Stimulated activated CD4-positive, alpha-beta T cell treated with anti-CD3 and anti-CD28 coated beads, Interleukin-12 subunit alpha, Interleukin-12 subunit beta, amount 100 ng/mL, for 48 hours (primary cell): ENCODE data around the gene OTOR.
A peak's percentile ranks its signal among the peaks of the same experiment; 100 is the strongest.

Source experiments
- DNase-seq, 3 donors: peaks; one replicate each; pipeline ENCODE4 v3.0.0-alpha.2; 2020; ENCODE audit warnings: low read depth in 2 of 3, low spot score in 1 of 3

OTOR gene

DNA sequence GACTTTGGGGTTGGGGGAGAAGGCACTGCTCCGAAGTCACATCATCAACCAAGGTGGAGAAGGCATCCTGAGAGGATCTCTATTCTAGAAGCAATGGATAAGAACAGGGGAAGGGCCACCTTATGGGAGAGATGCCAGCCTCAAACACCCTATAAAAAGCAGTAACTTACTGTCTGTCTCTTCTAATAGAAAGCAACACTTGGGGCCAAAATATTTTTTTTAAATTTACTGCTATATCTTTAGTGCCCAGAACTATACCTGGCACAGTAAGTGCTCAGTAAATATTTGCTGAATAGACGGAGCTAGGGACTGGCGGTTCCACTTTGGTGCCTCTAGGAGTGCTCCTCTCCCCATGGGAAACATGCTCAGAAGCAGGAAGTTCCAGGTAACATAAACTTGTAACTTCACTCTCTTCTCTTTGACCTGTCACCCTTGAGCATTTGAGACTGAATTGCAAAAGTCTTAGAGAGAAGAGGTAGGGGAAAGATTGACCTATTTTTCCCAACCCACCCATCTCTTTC lies 807 bp upstream of the OTOR start:
- DNase-seq = no peak

DNA sequence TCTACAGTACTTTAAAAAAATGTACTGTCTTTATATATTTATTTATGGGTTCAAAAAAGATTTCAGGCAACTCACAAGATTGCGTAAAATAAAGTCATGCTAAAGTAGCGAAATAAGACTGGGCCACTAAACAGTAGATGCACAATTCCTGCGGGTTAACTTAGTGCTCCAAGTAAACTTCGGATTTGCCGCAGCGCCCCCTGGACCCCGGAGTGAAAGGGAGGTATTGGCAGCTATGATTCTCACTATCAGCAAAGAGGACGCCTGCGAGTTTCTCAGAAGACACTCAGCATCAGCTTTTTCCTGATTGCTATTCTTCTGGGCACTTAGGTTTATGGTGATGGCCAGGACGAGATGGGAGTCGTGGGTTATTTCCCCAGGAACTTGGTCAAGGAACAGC lies 1.4 kb downstream of the OTOR start:
- DNase-seq = no peak

DNA sequence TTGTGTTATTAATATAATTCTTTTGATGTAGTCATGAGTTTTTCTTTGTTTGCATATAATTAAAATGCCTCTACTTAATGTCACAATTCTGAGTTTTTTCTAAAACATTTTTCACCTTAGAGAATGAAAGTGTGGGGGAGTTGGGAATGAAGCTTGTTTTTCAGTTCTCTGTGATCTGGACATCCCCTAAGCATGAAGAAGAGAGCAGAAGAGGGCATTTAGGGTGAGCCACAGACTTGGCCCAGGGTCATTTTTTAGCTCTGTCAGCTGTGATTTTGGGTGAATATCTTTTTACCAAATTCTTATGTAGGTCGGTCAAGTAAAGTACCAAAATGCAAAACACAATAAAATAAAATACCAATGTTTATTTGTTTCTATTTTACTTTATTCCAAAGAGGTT lies 3.9 kb downstream of the OTOR start:
- DNase-seq = no peak

DNA sequence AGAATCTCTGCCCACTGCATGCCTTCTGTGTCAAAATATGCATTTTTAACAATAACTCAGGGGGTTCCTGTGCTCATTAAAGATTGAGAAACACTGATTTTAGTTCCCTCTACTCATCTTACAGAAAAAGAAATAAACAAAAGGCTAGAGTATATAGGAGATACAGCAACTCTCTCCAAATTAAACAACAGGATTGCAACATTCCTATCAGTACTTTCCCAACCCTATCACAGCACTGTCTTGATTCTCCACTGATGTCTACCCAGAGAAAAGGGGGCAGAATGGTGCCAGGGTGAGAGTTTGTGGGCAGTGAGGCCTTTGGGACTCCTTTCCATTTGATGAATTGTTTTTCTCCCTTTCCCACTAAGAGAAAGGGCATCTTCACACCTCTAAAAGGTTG lies 4.7 kb downstream of the OTOR start:
- DNase-seq = no peak

DNA sequence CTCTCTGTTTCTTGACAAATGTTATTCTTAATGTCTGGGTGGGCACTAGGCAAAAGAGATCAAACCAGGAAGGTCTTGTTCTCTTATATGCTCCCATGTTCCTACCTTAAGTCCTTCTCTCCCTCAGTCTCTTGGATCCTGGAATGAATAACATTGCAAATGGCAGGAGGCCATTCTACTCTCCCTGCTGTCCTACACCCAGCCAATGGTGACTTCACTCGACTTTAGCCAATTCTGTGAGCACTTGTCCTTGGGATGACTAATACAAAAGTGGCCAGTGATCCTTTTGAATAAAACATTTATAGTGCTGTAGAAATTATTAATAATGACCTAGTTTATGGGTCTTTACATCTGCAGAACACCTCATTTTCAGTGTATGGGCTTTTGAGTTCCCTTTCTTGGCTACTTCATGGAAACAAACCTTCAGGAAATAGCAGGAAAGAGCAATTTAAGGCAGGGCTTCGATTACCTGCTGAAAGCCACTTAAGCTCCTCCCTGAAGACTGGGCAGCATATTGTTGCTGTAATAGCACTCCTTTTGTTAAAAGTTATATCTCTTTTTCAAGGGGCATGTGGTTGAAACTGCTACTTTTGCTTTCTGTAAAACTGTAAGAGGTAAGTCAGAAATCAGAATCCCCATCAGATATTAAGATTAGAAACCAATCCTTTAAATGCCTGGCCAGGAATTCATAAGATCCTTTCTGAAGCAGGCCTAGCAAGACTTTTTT lies 10.5 kb downstream of the OTOR start:
- no peak for DNase-seq

DNA sequence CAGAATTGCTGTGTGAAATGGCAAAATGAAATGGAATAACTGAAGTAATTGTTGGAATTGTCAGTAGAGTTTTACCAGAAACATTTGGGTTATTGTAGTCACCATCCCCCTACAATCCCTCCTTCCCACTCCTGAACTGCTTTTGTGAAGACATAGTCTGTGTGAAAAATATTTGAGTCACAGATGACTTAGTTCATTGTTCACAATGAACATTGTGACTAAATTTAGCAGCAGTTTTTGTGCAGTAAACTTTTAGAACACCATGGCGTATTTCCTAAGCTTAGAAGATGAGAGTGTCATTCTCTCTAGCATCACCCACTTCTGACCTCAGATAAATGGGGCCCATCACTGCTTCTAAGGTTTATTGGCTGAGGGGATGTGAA lies 11.0 kb downstream of the OTOR start:
- DNase-seq = no peak

DNA sequence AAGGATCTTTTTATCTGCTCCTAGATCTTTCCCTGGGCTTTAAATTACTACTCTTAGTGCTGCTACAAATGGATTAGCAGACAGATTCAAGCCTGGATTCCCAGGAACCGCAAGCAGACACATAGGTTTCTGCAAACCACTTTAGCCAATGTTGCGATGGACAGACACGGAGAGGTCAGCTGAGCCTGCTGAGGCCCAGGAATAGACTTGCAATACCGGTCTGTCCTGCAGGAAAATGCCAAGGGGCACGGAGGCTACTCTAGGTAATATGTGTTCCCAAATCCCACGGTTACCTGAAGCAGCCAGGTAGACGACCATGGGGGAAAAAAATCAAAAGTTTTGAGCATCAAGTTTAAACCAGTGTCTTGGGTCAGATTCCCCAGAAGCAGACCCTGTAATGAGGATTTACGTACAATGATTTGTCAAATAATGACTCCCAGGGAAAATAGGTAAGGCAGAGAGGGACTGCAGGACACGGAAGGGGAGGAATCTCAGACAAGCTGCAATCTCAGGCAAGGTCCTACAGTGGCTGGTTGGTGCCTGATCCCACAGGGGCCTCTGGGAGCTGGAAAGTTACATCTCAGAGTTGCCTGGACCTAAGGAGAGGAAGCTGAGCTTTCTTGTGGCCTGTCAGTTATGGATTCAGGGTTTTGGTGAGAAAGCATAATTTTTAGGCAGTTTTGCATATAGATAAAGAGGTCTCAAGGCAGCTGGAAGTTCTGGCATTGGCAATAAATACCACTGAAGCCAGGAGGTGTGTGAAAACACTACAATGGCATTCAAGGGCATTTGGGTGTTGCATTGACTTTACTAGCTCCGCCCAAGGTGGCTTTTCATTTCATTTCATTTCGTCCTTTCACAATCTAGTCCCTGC lies 12.5 kb downstream of the OTOR start:
- no peak for DNase-seq

DNA sequence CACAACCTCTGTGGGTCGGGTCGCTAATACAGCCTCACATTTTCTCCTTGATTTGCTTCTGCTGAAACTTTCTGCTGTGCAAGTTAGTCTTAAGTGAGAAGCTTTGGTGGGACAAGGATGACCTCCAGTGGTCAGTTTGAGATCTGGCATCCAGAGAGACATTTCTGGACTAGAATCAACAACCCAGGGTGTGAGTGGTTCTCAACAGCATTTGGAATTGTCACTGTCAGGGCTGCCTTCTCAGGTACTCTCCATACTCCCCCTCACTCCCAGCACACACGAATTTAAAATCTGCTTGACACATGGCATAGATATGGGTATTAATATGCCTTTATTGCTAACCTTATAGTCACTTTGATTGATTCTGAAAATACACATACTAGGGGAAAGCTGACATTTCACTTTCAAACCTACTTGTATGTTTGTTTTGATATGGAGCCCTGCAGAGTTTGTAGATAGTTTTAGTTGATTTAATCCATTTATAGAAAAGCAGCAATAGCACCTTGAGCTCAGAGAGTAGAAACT lies 13.2 kb downstream of the OTOR start:
- DNase-seq = peak in 2 of 3 donors; percentile 8 to 44

DNA sequence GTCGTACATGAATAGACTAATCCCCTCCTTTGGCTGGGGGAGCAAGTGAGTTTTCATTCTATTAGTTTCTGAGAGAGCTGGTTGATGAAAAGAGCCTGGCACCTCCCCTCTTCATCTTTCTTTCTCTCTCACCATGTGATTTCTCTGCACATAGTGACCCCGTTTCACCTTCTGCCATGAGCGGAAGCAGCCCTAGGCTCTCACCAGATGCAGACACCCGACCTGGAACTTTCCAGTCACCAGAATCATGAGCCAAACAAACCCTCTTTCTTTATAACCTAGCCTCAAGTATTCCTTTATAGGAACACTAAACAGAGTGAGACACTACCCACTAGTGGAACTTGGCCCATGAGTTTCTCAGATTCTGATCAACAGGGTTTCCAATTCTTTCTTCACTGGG lies 16.4 kb downstream of the OTOR start:
- no peak for DNase-seq

DNA sequence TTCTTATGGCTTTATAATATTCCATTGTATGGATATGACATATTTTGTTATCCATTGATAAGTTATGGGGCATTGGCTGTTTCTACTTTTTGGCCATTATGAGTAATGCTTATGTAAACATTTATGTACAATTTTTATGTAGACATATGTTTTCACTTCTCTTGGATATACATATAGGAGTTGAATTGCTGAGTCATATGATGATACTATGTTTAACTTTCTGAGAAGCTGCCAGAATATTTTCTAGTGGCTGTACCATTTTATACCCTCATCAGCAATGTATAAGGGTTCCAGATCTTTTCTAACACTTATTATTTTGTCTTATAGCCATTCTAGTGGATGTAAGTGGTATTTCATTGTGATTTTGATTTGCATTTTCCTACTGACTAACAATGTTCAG lies 23.1 kb downstream of the OTOR start:
- no peak for DNase-seq

DNA sequence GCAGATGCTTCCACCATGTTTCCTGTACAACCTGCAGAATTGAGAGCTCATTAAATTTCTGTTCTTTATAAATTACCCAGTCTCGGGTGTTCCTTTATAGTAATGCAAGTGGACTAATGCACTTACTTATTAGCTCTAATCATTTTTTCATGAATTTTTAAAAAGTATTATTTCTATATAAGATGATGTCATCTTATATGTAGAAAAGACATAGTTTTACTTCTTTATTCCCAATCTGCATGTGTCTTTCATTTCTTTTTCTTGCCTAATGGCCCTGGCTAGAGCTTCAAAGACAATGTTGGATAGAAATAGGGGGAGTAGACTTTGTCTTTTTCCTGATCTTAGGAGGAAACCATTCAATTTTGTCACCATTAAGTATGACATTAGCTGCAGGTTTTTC lies 27.8 kb downstream of the OTOR start:
- DNase-seq = no peak

DNA sequence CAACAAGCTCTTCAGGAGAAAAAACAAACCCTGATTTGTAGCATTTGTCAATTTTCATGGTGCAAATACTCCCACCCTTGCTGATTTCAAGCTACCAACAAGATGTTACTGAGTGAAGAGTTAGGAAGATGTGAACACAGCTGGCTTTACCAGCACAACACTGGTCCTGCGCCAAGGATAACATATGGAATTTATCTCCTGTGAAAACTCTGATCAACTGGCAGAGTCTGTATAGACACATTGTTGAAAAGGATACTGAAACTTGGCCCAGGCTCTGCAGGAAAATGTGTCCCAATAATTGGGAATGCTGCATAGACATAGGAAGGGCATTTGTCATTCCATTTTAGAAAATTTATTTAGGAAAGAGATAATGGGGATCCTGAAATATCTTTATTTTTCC lies 29.0 kb downstream of the OTOR start:
- DNase-seq = no peak

DNA sequence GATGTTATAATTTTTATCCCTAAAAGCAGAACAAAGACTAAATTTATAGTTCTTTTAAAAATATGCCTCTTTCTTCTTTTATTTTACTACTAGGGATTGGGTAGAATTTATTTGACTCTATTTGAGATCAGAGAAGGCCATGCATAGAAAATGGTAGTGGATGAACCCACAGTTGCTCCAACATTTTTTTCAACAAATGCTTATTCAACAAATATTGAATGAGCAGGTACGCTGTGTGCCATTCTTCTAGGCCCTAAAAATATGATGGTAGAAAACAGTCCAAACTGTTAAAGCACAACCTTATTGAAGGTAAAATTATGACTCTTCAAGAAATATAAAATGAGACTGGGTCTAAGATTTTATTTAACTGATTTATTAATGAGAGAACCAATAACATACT lies 30.0 kb downstream of the OTOR start:
- no peak for DNase-seq

DNA sequence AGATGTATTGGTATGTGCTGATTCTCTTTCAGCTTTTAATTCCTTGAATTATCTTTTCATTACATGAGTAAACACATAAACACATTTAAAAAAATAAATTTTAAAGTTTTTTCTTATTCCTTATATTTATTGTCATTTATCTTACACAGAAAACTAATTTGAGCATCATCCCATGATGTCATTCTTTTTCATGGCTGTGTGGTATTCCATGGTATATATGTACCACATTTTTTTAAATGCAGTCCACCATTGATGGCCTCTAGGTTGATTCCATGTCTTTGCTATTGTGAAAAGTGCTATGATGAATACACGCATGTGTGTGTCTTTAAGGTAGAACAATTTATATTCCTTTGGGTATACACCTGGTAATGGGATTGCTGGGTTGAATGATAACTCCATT lies 33.3 kb downstream of the OTOR start:
- no peak for DNase-seq

DNA sequence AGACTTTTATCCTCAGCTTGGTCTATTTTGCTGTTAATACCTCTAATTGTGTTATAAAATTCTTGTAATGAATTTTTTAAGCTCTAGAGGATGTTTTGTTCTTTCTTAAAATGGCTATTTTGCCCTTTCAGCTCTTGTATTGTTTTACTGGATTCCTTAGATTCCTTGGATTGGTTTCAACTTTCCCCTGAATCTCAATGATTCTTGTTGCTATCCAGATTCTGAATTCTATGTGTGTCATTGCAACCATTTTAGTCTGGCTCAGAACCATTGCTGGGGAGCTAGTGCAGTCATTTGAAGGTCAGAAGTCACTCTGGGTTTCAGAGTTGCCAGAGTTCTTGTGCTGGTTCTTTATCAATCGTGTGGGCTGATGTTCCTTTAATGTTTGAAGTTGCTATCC lies 37.1 kb downstream of the OTOR start:
- DNase-seq = no peak
